HCT116 (cell line): ENCODE measurements around the gene TMEM235. TPM values are rescaled to one million over a fixed set of nuclear protein-coding genes. Genes with fewer than 3 reads are reported as not detected.

Source experiments
- ATAC-seq: fragments of 200-7000 bp; cut with Tn5 transposase; 2 replicates; pipeline ENCODE4 v1.9.1; 2020; ENCODE audit warnings: mild to moderate bottlenecking, moderate library complexity
- BruUV-seq: library from RNA; stranded (reverse); fragments of 400-500 nt; replicated peaks from 2 replicates; lab custom pipeline; 2021; lab: Mats Ljungman, UMichigan
- CTCF ChIA-PET: fragments of 300-600 bp; sonication (Branson Sonifier 250); formaldehyde crosslinking; loops from one replicate; lab custom pipeline; 2021; ENCODE audit warnings: antibody characterized with exemption; lab: Charles Lee
- POLR2A ChIA-PET: fragments of 300-600, 350-600 bp; sonication (Branson Sonifier 250); formaldehyde crosslinking; loops from one replicate; lab custom pipeline; 2021; ENCODE audit warnings: antibody characterized with exemption; lab: Charles Lee
- RAD21 ChIA-PET, 2 experiments: fragments of 300-600 bp; sonication (Branson Sonifier 250); formaldehyde crosslinking; loops; one replicate each; lab custom pipeline; 2023; ENCODE audit warnings: low total read pairs in 2 of 2; ENCODE audit not compliant: uncharacterized antibody in 2 of 2, unreplicated experiment in 2 of 2, low non-redundant PET in 1 of 2; lab: Charles Lee
- DNase-seq: peaks from one replicate; pipeline ENCODE4 v3.0.0-alpha.2; 2010; ENCODE audit warnings: low read depth, low spot score
- H2AFZ ChIP-seq: fragments of 200-600 bp; shearing (Covaris generic), sonication (generic); 2 replicates; pipeline ENCODE4 v1.6.1; 2017; ENCODE audit warnings: low read depth, mixed run types, mixed read lengths, antibody characterized with exemption, low read length; ENCODE audit not compliant: poor library complexity, severe bottlenecking
- H3K27ac ChIP-seq: 2 replicates; pipeline ENCODE4 v1.5.1; 2012; ENCODE audit warnings: low read depth, low read length
- H3K27me3 ChIP-seq: fragments of 200-600 bp; sonication (generic); 2 replicates; pipeline ENCODE4 v1.6.1; 2016; ENCODE audit warnings: mixed run types, low read length, mixed read lengths; ENCODE audit not compliant: insufficient read depth
- H3K36me3 ChIP-seq, 2 experiments: fragments of 200-500 bp in 1 of 2; fragments of 200-600 bp in 1 of 2; sonication (Bioruptor generic) in 1 of 2; sonication (generic) in 1 of 2; 2 replicates each; pipeline versions ENCODE4 v1.5.1 to v1.6.1; 2014 to 2016; ENCODE audit warnings: low read length in 2 of 2, inconsistent platforms in 1 of 2, mixed read lengths in 1 of 2, mixed run types in 1 of 2; ENCODE audit not compliant: insufficient read depth in 2 of 2, control insufficient read depth in 1 of 2
- H3K4me1 ChIP-seq, 2 experiments: fragments of 200-600 bp in 1 of 2; sonication (generic) in 1 of 2; 2 replicates each; pipeline versions ENCODE4 v1.5.1 to v1.6.1; 2012 to 2017; ENCODE audit warnings: low read length in 2 of 2, inconsistent platforms in 1 of 2, mild to moderate bottlenecking in 1 of 2, mixed read lengths in 1 of 2, mixed run types in 1 of 2, moderate library complexity in 1 of 2; ENCODE audit not compliant: insufficient read depth in 2 of 2, control insufficient read depth in 1 of 2
- H3K4me2 ChIP-seq: fragments of 200-600 bp; sonication (generic); 2 replicates; pipeline ENCODE4 v1.6.1; 2017; ENCODE audit warnings: mixed run types, low read length, mixed read lengths
- H3K4me3 ChIP-seq, 2 experiments: fragments of 200-600 bp in 1 of 2; sonication (generic) in 1 of 2; replicated peaks in 1 of 2; 2 replicates each; pipeline ENCODE4 v1.5.1; 2011 to 2016; ENCODE audit warnings: low read length in 2 of 2, control low read depth in 1 of 2, low read depth in 1 of 2, mild to moderate bottlenecking in 1 of 2, mixed read lengths in 1 of 2, mixed run types in 1 of 2
- H3K79me2 ChIP-seq: fragments of 200-600 bp; sonication (generic); 2 replicates; pipeline ENCODE4 v1.6.1; 2017; ENCODE audit warnings: mild to moderate bottlenecking, mixed run types, low read length, moderate library complexity, mixed read lengths; ENCODE audit not compliant: insufficient read depth
- H3K9ac ChIP-seq: fragments of 200-600 bp; sonication (generic); 2 replicates; pipeline ENCODE4 v1.6.1; 2016; ENCODE audit warnings: low read length, mixed read lengths
- H3K9me2 ChIP-seq: fragments of 200-600 bp; sonication (generic), shearing (Covaris generic); 2 replicates; pipeline ENCODE4 v1.6.1; 2017; ENCODE audit warnings: mixed run types, mild to moderate bottlenecking, moderate library complexity; ENCODE audit not compliant: insufficient read depth
- H3K9me3 ChIP-seq, 2 experiments: fragments of 200-500 bp in 1 of 2; fragments of 200-600 bp in 1 of 2; sonication (Bioruptor generic) in 1 of 2; sonication (generic) in 1 of 2; 2 replicates each; pipeline ENCODE4 v1.6.1; 2014 to 2017; ENCODE audit warnings: low read length in 2 of 2, mixed read lengths in 2 of 2, inconsistent platforms in 1 of 2, low read depth in 1 of 2, mild to moderate bottlenecking in 1 of 2, mixed run types in 1 of 2, moderate library complexity in 1 of 2; ENCODE audit not compliant: control insufficient read depth in 1 of 2, insufficient read depth in 1 of 2
- H4K20me1 ChIP-seq: fragments of 200-600 bp; sonication (generic), shearing (Covaris generic); 2 replicates; pipeline ENCODE4 v1.6.1; 2017; ENCODE audit warnings: mixed run types, mild to moderate bottlenecking, moderate library complexity; ENCODE audit not compliant: insufficient read depth
- ATF3 ChIP-seq: IDR thresholded peaks from 2 replicates; pipeline ENCODE4 v1.6.1; 2012
- CBX3 ChIP-seq: IDR thresholded peaks from 2 replicates; pipeline ENCODE4 v1.6.1; 2012; ENCODE audit warnings: low read depth
- CEBPB ChIP-seq: IDR thresholded peaks from 2 replicates; pipeline ENCODE4 v1.6.1; 2012; ENCODE audit warnings: low read depth
- EGR1 ChIP-seq: IDR thresholded peaks from 2 replicates; pipeline ENCODE4 v1.6.1; 2012; ENCODE audit warnings: low read depth
- ELF1 ChIP-seq: IDR thresholded peaks from 2 replicates; pipeline ENCODE4 v1.6.1; 2012; ENCODE audit warnings: low read depth, borderline replicate concordance
- EZH2phosphoT487 ChIP-seq: fragments of 200-600 bp; IDR thresholded peaks from 2 replicates; pipeline ENCODE4 v1.6.1; 2018; ENCODE audit warnings: antibody characterized with exemption, borderline replicate concordance
- FOSL1 ChIP-seq: IDR thresholded peaks from 2 replicates; pipeline ENCODE4 v1.6.1; 2012; ENCODE audit warnings: low read depth
- MAX ChIP-seq: IDR thresholded peaks from 2 replicates; pipeline ENCODE4 v1.6.1; 2012
- POLR2A ChIP-seq: IDR thresholded peaks from 2 replicates; pipeline ENCODE4 v1.7.0; 2011; ENCODE audit warnings: borderline replicate concordance; ENCODE audit not compliant: insufficient read depth, insufficient read length; ENCODE audit errors: extremely low read depth
- POLR2AphosphoS5 ChIP-seq: IDR thresholded peaks from 2 replicates; pipeline ENCODE4 v1.6.1; 2011; ENCODE audit warnings: mild to moderate bottlenecking, low read depth, low read length, moderate library complexity
- RAD21 ChIP-seq: IDR thresholded peaks from 2 replicates; pipeline ENCODE4 v1.6.1; 2012; ENCODE audit warnings: low read depth, mild to moderate bottlenecking
- TCF7L2 ChIP-seq: IDR thresholded peaks from 2 replicates; pipeline ENCODE4 v1.7.0; 2011; ENCODE audit warnings: borderline replicate concordance, inconsistent platforms; ENCODE audit not compliant: insufficient read depth, insufficient read length; ENCODE audit errors: extremely low read depth
- ZBTB33 ChIP-seq: IDR thresholded peaks from 2 replicates; pipeline ENCODE4 v1.6.1; 2011; ENCODE audit warnings: mild to moderate bottlenecking, low read length, moderate library complexity; ENCODE audit not compliant: insufficient replicate concordance; ENCODE audit errors: extremely low read depth
- ZFX ChIP-seq: fragments of 450-650 bp; IDR thresholded peaks from 2 replicates; pipeline ENCODE4 v1.6.1; 2017
- ZNF274 ChIP-seq: fragments of 200-500 bp; sonication (Bioruptor generic); IDR thresholded peaks from 2 replicates; pipeline ENCODE4 v1.6.1; 2014; ENCODE audit warnings: mild to moderate bottlenecking, low read depth, low read length, inconsistent platforms
- intact Hi-C: fragments of 100-400 bp; cut with micrococcal nuclease; formaldehyde crosslinking; loops from 2 replicates; pipeline ENCODE4 v1.10.0; 2022
- total RNA-seq: library from RNA; stranded (reverse); gene quantifications from one replicate; pipeline ENCODE4 v1.2.1, GENCODE V29; 2021; ENCODE audit not compliant: unreplicated experiment
- TF ChIP-seq, protein P1 (sequence below): IDR thresholded peaks from 2 replicates; pipeline ENCODE4 v1.6.1; 2012; ENCODE audit warnings: low read depth

TMEM235 gene
- total RNA-seq, 1 experiment from 2014 or later = not detected

DNA sequence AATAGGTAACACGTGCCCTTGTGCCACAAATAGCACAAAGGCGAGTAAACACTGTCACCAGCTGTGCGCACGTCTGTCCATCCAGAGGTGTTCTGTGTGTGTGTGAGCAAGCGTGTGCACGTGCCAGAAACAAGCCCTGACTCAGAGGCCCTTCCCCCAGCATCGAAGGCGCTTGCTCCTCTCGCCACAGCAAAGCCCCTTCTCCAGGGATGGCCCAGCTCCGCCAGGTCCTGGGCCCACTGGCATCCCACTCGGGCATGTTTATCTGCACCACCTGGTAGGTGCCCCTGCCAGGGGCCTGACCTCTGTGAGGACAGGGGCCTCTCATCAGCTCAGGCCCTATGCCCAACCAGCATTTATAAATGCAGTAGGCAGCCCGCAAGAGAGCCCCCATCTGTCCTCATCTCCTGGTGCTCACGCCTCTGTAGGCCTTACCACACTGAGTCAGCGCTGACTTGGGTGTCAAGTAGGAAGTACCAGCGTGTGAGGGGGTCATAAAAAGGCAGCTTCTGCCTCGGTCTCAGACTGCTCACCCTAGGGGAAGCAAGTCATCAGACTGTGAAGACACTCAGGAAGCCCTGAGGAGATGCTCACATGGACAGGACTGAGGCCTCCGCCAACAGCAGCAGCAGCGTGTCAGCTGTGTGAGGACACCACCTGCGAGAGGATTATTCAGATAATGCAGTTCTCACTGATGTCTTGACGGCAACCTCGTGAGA lies 10.8 kb downstream of the TMEM235 start:
- no peaks in the 10 kb centered on the region for H3K9me2 ChIP-seq
- CTCF ChIA-PET = no interaction called here
- DNase-seq (no peak), ATAC-seq (no peak)
- no peaks in the 10 kb centered on the region for H3K36me3 ChIP-seq
- peaks cover 0 to 9% of the 10 kb centered on the region in 2 experiments; a peak in 1 of 4 replicates for H3K4me1 ChIP-seq
- no peaks in the 10 kb centered on the region for H4K20me1 ChIP-seq
- H3K27me3 ChIP-seq = no peaks in the 10 kb centered on the region
- H3K4me3 ChIP-seq = no peak overlapping the region
- no peaks in the 10 kb centered on the region for H3K79me2 ChIP-seq
- RAD21 ChIA-PET = no interaction called here
- BruUV-seq = no TSS peak
- intact Hi-C loops = no loop called here
- no peak for TF ChIP-seq EGR1
- no peak for TF ChIP-seq MAX
- TF ChIP-seq EZH2phosphoT487 = no peak
- TF ChIP-seq ELF1 = no peak
- no peak for TF ChIP-seq POLR2AphosphoS5
- TF ChIP-seq ATF3 = no peak
- no peak for TF ChIP-seq TCF7L2
- no peak for TF ChIP-seq POLR2A
- TF ChIP-seq FOSL1 = no peak
- no peak for TF ChIP-seq ZBTB33
- no peak for TF ChIP-seq CEBPB
- no peak for TF ChIP-seq ZFX
- TF ChIP-seq ZNF274 = no peak
- TF ChIP-seq RAD21 = no peak
- no peak for TF ChIP-seq CBX3
- TF ChIP-seq, protein P1, sequence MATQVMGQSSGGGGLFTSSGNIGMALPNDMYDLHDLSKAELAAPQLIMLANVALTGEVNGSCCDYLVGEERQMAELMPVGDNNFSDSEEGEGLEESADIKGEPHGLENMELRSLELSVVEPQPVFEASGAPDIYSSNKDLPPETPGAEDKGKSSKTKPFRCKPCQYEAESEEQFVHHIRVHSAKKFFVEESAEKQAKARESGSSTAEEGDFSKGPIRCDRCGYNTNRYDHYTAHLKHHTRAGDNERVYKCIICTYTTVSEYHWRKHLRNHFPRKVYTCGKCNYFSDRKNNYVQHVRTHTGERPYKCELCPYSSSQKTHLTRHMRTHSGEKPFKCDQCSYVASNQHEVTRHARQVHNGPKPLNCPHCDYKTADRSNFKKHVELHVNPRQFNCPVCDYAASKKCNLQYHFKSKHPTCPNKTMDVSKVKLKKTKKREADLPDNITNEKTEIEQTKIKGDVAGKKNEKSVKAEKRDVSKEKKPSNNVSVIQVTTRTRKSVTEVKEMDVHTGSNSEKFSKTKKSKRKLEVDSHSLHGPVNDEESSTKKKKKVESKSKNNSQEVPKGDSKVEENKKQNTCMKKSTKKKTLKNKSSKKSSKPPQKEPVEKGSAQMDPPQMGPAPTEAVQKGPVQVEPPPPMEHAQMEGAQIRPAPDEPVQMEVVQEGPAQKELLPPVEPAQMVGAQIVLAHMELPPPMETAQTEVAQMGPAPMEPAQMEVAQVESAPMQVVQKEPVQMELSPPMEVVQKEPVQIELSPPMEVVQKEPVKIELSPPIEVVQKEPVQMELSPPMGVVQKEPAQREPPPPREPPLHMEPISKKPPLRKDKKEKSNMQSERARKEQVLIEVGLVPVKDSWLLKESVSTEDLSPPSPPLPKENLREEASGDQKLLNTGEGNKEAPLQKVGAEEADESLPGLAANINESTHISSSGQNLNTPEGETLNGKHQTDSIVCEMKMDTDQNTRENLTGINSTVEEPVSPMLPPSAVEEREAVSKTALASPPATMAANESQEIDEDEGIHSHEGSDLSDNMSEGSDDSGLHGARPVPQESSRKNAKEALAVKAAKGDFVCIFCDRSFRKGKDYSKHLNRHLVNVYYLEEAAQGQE = no peak
- H3K9me3 ChIP-seq = no peaks in the 10 kb centered on the region
- H3K27ac ChIP-seq = no peak overlapping the region; the same call in 1 of the 2 replicates
- H3K9ac ChIP-seq = no peak overlapping the region
- POLR2A ChIA-PET = no interaction called here
- H2AFZ ChIP-seq = no peak overlapping the region
- H3K4me2 ChIP-seq = no peak overlapping the region
